22Rv1 (cell line): ENCODE results near the gene DHRS3.

Experiments
- ZFX ChIP-seq: fragments of 450-650 bp; IDR thresholded peaks from 2 replicates; pipeline ENCODE4 v1.6.1; 2017; ENCODE audit warnings: antibody characterized with exemption, borderline replicate concordance
- TF ChIP-seq, protein P1 (sequence below): fragments of 450-650 bp; IDR thresholded peaks from 2 replicates; pipeline ENCODE4 v1.5.1; 2017; ENCODE audit warnings: mild to moderate bottlenecking

- TF ChIP-seq, protein P1, sequence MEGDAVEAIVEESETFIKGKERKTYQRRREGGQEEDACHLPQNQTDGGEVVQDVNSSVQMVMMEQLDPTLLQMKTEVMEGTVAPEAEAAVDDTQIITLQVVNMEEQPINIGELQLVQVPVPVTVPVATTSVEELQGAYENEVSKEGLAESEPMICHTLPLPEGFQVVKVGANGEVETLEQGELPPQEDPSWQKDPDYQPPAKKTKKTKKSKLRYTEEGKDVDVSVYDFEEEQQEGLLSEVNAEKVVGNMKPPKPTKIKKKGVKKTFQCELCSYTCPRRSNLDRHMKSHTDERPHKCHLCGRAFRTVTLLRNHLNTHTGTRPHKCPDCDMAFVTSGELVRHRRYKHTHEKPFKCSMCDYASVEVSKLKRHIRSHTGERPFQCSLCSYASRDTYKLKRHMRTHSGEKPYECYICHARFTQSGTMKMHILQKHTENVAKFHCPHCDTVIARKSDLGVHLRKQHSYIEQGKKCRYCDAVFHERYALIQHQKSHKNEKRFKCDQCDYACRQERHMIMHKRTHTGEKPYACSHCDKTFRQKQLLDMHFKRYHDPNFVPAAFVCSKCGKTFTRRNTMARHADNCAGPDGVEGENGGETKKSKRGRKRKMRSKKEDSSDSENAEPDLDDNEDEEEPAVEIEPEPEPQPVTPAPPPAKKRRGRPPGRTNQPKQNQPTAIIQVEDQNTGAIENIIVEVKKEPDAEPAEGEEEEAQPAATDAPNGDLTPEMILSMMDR, result no peak
- no peak for TF ChIP-seq ZFX
Observed at GRCh38 chr1:12587981-12588640, 29.9 kb downstream of the DHRS3 start.
